GM18511 (cell line): ENCODE measurements around the gene LMO7.

Experiments used
- ATAC-seq: cut with Tn5 transposase; IDR thresholded peaks from one replicate; pipeline ENCODE4 v1.9.1; 2021; ENCODE audit warnings: mild to moderate bottlenecking, moderate library complexity; ENCODE audit not compliant: unreplicated experiment

The LMO7 gene

GRCh38 chr13:75876142-75877050 is 240.3 kb downstream of the LMO7 start:
- peak; percentile 96 for ATAC-seq

GRCh38 chr13:75877071-75877470 is 240.9 kb downstream of the LMO7 start:
- no peak for ATAC-seq

DNA sequence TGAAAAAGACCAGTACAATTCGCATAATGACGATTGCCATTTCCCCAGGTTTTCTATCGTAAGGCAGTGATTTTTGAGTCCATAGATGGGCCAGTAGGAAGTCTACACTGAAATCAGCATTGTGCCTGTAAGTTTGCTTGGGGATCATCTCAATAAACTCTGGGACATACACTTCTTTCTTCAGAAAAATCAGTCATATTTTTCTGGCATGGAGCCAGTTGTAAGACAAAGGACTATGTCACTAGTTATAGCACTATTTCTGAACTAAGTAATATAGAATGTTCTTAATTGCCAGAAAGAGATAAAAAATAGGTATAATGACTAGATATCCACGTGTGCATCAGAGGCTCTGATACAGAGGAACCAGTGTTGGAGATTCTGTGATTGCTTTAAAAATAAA is 243.5 kb downstream of the LMO7 start:
- no peak for ATAC-seq

DNA sequence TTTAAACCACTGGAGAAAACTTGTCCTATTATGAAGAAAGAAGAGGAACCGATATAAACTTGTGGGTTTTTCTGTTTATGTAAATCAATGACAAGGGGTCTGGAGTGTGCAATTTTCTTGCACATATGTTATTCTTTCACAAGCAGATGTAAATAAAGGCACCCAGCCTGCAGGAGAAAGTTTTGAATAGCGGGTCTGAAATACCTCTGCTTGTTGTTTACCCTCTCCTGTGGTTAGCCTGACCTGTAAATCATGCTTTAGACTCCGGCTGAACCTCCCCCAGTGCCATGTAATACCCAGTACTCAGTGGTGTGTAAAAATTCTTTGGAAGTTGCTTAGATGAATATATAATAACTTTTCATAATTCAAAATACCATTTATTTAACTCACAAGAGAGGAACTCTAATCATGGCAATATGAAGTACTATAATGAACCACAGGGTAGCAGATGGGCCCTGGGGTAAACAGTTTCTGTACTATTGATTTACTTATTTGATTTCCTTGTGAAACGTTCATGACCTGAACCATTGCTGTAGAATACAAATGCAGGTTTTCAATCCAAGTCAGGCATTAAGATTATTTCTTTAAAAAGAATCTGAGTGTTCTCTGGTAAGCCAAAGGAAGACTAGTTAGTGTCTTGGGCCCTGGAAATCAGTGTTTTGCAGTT is 245.1 kb downstream of the LMO7 start:
- ATAC-seq: no peak

DNA sequence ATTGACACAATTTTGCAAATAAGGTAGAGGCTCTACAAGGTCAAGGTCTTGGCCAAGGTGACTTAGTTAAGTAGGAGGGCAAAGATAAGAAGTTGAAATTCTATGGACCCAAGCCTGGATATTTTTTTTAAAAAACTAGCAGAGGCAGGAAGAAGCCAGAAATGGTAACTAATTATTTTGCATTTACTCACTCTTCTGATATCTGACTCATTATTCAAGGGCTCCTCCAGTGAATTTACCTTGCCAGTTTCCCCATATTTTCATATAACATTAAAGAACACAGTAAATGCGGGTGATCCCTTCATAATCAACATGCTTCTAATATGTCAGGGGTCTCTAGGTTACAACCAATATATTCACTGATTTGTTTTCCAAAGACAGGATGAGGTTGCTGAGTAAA is 246.1 kb downstream of the LMO7 start:
- no peak for ATAC-seq

GRCh38 chr13:75889427-75889826 is 253.3 kb downstream of the LMO7 start:
- ATAC-seq: no peak

DNA sequence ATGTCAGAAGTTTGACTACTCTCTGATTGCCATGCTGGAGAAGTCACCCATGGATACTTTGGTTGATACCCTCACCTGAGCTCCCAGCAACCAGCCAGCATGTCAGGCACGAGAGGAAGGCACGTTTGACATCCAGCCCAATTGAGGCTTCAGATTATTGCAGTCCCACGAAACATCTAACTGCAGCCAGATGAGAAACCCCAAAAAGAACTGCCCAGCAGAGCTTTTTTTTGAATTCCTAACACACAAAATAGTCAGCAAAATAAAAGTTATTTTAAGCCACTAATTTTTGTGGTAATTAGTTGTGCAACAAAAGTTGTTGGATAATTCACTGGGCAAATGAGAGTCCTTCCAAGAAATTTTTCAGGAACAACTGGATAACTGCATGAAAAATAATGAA is 259.0 kb downstream of the LMO7 start:
- ATAC-seq: no peak

DNA sequence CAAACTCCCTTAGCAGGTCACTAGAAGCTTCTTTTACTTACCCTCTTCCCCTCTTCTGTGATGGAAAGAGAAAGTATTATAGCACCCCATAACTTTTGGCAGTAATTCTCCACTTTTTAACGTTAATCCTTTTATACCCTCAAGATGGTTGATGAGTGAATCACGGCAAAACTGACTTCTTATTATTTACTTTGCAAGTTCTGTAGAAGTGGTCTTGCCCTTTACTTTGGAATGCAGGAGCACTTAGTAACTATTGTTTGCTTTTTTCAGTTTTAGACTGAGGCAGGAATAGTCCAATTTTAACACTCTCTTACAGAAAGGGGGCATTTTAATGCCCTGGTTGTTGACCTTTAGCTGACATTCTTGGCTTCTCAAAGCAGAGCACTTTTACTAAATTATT is 260.1 kb downstream of the LMO7 start:
- no peak for ATAC-seq

- no peak for ATAC-seq
Measured at GRCh38 chr13:75897386-75897785, 261.3 kb downstream of the LMO7 start.

- ATAC-seq: no peak
Measured at GRCh38 chr13:75901501-75901900, 265.4 kb downstream of the LMO7 start.

GRCh38 chr13:75902166-75903104 is 266.3 kb downstream of the LMO7 start:
- ATAC-seq: no peak

- ATAC-seq: no peak
Measured at GRCh38 chr13:75904012-75904411, 267.9 kb downstream of the LMO7 start.

GRCh38 chr13:75906315-75906714 is 270.2 kb downstream of the LMO7 start:
- ATAC-seq: no peak

DNA sequence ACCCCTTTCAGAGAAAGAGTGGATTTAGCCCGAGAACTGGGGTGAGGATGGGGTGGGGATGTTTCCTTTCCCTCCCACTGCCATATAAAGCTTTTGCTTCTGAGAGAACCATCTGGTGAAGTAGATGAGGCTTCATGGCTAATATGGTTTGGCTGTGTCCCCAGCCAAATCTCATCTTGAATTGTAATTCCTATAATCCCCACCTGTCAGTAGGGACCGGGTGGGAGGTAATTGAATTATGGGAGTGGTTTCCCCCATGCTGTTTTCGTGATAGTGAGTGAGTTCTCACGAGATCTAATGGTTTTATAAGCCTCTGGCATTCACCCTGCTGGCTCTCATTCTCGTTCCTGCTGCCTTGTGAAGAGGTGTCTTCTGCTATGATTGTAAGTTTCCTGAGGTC is 270.9 kb downstream of the LMO7 start:
- ATAC-seq: no peak

GRCh38 chr13:75908141-75908540 is 272.0 kb downstream of the LMO7 start:
- no peak for ATAC-seq
